IPS-18c (cell line): ENCODE results near the gene PUSL1.

Experiments
- H3K4me3 ChIP-seq: 2 replicates; pipeline ENCODE4 v1.7.0; 2013; ENCODE audit warnings: low read depth, mild to moderate bottlenecking, low read length, moderate library complexity; ENCODE audit not compliant: insufficient read depth
- H3K9me3 ChIP-seq: one replicate; pipeline ENCODE4 v1.6.1; 2013; ENCODE audit warnings: mild to moderate bottlenecking, low read length, moderate library complexity; ENCODE audit not compliant: control insufficient read depth, insufficient read depth

Gene PUSL1

DNA sequence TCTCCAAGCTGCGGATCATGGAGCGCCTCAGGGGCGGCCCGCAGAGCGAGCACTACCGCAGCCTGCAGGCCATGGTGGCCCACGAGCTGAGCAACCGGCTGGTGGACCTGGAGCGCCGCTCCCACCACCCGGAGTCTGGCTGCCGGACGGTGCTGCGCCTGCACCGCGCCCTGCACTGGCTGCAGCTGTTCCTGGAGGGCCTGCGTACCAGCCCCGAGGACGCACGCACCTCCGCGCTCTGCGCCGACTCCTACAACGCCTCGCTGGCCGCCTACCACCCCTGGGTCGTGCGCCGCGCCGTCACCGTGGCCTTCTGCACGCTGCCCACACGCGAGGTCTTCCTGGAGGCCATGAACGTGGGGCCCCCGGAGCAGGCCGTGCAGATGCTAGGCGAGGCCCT lies 18.9 kb downstream of the PUSL1 start:
- Histone ChIP-seq H3K4me3 (no peak overlapping the region), H3K9me3 (no peaks in the 10 kb centered on the region)

DNA sequence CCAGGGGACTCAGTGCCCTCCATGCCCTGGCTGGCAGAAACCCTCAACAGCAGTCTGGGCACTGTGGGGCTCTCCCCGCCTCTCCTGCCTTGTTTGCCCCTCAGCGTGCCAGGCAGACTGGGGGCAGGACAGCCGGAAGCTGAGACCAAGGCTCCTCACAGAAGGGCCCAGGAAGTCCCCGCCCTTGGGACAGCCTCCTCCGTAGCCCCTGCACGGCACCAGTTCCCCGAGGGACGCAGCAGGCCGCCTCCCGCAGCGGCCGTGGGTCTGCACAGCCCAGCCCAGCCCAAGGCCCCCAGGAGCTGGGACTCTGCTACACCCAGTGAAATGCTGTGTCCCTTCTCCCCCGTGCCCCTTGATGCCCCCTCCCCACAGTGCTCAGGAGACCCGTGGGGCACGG lies 19.9 kb downstream of the PUSL1 start:
- Histone ChIP-seq H3K4me3 (no peak overlapping the region), H3K9me3 (no peaks in the 10 kb centered on the region)

DNA sequence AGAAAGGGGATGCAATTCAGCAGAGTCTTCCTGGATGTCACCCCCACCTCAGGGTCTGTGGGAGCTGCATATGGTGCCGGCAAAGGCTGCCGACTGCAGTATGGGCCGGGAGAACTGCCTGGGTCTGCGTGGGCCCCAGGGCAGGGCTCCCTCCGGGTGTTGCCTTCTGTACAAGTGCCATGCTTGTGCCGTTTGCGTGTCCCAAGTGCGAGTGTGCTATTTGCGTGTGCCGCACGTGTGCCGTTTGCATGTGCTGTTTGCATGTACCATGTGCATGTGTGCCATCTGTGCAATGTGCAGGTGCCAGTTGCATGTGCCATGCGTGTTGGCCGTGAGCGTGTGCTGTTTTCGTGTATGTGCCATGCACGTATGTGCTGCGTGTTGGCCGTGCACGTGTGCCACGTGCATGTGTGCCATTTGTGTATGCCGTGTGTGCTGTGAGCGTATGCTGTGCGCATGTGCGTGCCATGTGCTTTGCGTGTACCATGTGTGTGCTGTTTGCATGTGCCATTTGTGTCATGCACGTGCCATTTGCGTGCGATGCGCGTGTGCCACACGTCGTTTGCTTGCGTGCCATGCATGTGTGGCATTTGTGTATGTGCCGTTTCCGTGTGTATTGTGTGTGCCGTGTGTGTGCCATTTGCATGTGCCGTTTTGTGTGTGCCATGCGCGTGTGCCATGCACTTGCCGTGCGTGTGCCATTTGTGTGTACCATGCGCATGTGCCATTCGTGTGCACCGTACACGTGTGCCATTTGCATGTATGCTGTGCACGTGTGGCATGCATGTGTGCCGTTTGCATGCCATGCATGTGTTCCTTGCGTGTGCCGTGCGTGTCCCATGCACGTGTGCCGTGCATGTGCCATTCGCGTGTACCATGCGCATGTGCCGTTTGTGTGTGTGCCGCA lies 21.2 kb downstream of the PUSL1 start:
- Histone ChIP-seq H3K4me3 (no peak overlapping the region), H3K9me3 (no peaks in the 10 kb centered on the region)

DNA sequence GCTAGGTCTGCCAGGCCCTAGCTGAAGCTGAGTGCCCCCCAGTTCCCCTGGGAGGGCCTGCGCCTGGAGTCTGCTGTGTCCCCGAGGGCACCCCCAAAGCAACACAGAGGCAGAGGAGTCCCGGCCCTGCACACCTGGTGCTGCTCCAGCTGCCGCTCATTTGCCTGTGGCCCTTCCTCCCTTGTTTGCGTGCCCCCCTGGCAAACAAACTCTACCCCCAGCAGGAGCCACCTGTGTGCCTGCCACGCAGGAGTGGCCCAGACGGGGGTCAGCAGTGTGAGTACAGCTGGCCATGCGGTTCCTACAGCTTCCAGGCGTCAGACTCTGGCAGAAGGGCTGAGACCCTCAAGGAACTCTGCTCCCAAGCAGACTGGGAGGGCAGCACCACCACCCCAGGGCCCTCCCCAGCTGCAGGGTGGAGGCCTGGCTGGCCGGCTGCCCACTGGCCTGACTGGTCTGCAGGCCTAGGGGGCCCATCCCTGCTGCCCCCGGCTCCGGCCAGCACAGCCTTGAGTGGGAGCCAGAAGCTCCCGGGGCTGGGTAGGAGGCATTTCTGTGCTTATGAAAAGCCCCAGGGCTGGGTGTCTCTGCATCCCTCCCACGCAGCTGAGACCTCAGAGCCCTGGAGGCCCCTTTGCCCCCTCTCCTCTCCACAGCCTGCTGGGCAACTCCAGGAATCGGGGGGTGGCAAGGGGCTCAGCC lies 22.1 kb downstream of the PUSL1 start:
- Histone ChIP-seq H3K9me3 (no peaks in the 10 kb centered on the region), H3K4me3 (no peak overlapping the region)

DNA sequence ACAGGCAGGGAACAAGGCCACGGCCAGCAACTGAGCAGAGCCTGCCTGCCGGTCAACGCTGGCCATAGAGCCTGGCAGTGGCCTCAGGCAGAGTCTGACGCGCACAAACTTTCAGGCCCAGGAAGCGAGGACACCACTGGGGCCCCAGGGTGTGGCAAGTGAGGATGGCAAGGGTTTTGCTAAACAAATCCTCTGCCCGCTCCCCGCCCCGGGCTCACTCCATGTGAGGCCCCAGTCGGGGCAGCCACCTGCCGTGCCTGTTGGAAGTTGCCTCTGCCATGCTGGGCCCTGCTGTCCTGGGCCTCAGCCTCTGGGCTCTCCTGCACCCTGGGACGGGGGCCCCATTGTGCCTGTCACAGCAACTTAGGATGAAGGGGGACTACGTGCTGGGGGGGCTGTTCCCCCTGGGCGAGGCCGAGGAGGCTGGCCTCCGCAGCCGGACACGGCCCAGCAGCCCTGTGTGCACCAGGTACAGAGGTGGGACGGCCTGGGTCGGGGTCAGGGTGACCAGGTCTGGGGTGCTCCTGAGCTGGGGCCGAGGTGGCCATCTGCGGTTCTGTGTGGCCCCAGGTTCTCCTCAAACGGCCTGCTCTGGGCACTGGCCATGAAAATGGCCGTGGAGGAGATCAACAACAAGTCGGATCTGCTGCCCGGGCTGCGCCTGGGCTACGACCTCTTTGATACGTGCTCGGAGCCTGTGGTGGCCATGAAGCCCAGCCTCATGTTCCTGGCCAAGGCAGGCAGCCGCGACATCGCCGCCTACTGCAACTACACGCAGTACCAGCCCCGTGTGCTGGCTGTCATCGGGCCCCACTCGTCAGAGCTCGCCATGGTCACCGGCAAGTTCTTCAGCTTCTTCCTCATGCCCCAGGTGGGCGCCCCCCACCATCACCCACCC lies 22.9 kb downstream of the PUSL1 start, which contains the start of gene TAS1R3:
TSS of gene TAS1R3 (plus strand) at position 213 of the 898 bp plus-strand sequence. CDS start at position 279, 66 bp downstream.
- H3K9me3 ChIP-seq = no peaks in the 10 kb centered on the region
- no peak within 1 kb of the TSS for H3K4me3 ChIP-seq

DNA sequence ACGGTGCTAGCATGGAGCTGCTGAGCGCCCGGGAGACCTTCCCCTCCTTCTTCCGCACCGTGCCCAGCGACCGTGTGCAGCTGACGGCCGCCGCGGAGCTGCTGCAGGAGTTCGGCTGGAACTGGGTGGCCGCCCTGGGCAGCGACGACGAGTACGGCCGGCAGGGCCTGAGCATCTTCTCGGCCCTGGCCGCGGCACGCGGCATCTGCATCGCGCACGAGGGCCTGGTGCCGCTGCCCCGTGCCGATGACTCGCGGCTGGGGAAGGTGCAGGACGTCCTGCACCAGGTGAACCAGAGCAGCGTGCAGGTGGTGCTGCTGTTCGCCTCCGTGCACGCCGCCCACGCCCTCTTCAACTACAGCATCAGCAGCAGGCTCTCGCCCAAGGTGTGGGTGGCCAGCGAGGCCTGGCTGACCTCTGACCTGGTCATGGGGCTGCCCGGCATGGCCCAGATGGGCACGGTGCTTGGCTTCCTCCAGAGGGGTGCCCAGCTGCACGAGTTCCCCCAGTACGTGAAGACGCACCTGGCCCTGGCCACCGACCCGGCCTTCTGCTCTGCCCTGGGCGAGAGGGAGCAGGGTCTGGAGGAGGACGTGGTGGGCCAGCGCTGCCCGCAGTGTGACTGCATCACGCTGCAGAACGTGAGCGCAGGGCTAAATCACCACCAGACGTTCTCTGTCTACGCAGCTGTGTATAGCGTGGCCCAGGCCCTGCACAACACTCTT lies 23.8 kb downstream of the PUSL1 start:
- H3K4me3 ChIP-seq = no peak overlapping the region

DNA sequence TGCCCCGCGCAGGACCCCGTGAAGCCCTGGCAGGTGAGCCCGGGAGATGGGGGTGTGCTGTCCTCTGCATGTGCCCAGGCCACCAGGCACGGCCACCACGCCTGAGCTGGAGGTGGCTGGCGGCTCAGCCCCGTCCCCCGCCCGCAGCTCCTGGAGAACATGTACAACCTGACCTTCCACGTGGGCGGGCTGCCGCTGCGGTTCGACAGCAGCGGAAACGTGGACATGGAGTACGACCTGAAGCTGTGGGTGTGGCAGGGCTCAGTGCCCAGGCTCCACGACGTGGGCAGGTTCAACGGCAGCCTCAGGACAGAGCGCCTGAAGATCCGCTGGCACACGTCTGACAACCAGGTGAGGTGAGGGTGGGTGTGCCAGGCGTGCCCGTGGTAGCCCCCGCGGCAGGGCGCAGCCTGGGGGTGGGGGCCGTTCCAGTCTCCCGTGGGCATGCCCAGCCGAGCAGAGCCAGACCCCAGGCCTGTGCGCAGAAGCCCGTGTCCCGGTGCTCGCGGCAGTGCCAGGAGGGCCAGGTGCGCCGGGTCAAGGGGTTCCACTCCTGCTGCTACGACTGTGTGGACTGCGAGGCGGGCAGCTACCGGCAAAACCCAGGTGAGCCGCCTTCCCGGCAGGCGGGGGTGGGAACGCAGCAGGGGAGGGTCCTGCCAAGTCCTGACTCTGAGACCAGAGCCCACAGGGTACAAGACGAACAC lies 24.5 kb downstream of the PUSL1 start:
- no peaks in the 10 kb centered on the region for H3K9me3 ChIP-seq
- H3K4me3 ChIP-seq = no peak overlapping the region

More for the DNA sequence above, 23.8 kb downstream of the PUSL1 start:
- no peaks in the 10 kb centered on the region for H3K9me3 ChIP-seq

DNA sequence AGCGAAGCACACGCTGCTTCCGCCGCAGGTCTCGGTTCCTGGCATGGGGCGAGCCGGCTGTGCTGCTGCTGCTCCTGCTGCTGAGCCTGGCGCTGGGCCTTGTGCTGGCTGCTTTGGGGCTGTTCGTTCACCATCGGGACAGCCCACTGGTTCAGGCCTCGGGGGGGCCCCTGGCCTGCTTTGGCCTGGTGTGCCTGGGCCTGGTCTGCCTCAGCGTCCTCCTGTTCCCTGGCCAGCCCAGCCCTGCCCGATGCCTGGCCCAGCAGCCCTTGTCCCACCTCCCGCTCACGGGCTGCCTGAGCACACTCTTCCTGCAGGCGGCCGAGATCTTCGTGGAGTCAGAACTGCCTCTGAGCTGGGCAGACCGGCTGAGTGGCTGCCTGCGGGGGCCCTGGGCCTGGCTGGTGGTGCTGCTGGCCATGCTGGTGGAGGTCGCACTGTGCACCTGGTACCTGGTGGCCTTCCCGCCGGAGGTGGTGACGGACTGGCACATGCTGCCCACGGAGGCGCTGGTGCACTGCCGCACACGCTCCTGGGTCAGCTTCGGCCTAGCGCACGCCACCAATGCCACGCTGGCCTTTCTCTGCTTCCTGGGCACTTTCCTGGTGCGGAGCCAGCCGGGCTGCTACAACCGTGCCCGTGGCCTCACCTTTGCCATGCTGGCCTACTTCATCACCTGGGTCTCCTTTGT lies 25.3 kb downstream of the PUSL1 start:
- Histone ChIP-seq H3K9me3 (no peaks in the 10 kb centered on the region), H3K4me3 (no peak overlapping the region)

DNA sequence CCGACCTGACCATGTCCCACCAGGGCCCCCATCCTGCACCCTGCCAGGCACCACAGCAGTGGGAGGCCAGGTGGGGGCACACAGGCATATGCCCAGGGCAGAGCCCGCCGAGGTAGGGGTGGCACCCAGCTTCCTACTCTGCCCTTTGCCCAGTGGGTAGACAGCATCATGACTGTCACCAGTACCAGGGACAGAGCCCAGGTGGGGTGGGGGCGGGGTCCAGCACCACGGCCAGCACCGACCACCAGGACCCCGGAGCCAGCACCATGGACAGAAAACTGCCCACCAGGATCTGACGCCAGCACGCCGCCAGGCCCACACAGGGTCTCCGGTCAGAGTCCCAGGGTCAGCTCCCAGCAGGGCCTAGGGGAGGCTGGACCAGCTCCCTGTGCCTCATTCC lies 26.4 kb downstream of the PUSL1 start:
- H3K9me3 ChIP-seq = no peaks in the 10 kb centered on the region
- H3K4me3 ChIP-seq = no peak overlapping the region

DNA sequence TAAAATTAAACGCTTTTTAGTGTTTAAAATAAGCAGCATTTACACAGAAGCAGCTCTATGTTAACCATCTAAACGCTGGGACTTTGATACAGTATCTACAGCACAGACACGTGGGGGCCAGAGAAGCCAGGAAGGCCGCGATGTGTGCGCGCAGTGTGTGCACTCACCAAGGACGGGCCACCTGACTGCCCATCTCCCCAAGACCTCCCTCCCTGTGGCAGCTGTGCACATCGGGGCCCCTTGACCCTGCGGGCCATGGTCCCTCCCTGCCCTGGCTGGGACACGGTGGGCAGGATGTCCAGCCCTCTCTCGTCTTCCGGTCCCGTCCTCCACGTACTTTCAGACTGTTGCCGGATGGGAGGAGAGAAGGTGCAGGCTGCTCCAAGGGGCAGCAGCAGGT lies 26.9 kb downstream of the PUSL1 start:
- H3K9me3 ChIP-seq = no peaks in the 10 kb centered on the region
- no peak overlapping the region for H3K4me3 ChIP-seq

DNA sequence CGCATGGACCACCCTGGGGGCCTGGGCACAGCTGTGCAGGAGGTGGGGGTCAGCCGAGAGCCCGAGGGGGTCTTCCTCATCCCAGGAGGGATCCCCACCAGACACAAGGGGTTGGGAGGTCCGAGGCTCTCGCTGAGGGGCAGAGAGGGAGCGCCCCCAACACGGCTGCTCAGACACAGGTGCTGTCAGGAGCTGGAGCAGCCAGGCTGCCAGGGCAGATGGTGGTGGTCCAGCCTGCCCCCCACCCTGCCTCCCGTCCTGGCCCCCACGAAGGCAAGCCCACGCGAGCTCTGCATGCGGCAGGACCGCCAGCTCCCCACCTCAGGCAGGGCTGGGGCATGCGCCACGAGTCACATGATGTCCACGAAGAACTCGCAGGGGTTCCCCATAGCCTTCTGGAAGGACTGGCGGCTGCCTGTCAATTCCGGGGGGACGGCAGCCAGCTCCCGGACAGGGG lies 27.4 kb downstream of the PUSL1 start:
- Histone ChIP-seq H3K9me3 (no peaks in the 10 kb centered on the region), H3K4me3 (no peak overlapping the region)

DNA sequence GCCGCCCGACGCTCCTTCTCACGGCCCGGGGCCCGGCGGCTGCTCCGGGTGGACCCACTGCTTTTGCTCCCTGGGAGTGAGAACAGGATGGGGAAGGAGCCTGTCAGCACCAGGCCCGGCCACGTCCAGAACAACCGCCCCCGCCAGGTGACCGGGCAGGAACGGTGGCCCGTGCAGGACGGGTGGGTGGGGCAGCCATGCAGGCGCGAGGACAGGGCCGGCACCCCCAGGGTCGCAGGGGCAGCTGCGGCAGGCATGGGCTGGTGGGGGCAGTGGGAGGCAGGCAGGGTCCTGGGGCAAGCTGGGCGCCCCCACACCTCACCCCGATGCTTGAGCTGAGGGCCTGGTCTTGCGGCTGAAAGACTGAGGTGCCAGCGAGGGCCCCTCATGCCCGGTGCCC lies 28.0 kb downstream of the PUSL1 start:
- H3K9me3 ChIP-seq = no peaks in the 10 kb centered on the region

DNA sequence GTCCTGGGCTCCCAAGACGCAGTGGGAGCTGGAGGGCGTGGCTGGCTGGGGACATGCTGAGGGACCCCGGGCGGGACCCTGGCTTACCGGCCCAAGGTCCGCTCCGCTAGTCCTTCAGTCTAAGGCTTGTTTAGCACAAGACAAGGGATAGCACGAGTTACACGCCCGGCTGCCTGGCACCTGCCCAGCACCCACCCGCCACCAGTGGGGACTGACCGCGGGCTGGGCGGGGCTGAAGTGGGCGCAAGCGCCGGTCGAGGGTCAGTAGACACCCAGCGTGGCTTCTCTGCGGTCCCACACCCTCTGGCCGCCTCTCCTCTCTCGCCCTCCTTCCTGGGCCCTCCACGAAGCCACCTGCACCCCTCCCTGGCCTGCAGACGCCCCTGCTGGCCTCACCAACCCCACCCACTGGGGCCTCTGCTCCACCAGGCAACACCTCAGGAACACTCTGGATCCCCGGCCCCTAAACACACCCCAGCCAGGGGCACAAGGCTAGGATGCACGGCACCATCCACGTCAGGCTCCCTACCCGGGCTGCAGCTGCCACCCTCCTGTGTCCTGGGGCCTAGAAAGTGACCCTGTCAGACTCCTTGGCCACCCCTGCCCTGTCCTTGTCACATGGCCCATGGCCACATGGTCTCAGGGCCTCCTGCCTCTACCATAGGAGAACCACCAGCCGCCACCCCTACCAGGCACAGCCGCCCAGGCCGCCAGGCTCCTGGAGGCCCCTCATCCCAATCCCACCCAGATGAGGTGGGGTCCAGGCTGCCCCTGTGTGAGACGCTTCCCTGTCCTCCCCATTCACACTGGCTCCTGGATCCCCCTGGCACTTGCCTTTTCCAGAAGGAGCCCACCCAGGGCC lies 28.8 kb downstream of the PUSL1 start:
- Histone ChIP-seq H3K9me3 (no peaks in the 10 kb centered on the region), H3K4me3 (no peak overlapping the region)

More for the DNA sequence above, 28.0 kb downstream of the PUSL1 start:
- no peak overlapping the region for H3K4me3 ChIP-seq

DNA sequence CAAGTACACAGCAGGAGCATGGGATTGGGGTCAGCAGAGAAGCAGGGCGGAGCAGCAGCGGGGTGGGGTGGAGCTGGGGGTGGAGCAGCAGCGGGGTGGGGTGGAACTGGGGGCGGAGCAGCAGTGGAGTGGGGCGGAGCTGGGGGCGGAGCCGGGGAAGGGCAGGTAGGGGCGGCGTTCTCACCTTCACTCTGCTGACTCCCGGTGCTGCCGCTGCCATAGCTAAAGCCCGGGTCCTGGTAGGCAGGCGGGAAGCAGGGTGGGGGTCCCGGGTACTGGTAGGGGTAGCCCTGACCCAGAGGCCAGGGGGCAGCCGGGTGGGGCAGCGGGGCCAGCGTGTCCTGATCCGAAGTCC lies 29.4 kb downstream of the PUSL1 start:
- Histone ChIP-seq H3K4me3 (no peak overlapping the region), H3K9me3 (no peaks in the 10 kb centered on the region)

DNA sequence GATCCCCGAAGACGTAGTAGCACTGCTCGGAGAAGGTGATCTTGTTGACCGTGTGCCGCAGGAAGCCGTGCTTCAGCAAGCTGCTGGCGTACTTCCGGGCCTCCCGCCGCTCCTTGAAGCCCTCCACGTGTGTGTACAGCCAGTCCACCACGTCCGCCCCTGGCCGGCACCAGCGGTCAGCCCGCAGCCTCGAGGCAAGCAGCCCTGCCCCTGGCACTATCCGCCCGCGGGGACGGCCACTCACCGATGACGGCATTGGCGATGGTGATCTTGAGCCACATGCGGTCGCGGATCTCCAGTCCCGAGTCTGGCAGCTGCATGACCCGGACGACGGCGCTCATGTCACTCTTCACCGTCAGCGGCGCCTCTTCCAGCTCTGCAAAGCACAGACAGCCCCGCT lies 29.9 kb downstream of the PUSL1 start:
- no peaks in the 10 kb centered on the region for H3K9me3 ChIP-seq
- no peak overlapping the region for H3K4me3 ChIP-seq
